GM18502 (cell line): ENCODE data around the gene PTPRC.

Experiments used
- ATAC-seq: cut with Tn5 transposase; IDR thresholded peaks from one replicate; pipeline ENCODE4 v1.9.1; 2021; ENCODE audit warnings: mild to moderate bottlenecking; ENCODE audit not compliant: unreplicated experiment, poor library complexity

PTPRC gene

DNA sequence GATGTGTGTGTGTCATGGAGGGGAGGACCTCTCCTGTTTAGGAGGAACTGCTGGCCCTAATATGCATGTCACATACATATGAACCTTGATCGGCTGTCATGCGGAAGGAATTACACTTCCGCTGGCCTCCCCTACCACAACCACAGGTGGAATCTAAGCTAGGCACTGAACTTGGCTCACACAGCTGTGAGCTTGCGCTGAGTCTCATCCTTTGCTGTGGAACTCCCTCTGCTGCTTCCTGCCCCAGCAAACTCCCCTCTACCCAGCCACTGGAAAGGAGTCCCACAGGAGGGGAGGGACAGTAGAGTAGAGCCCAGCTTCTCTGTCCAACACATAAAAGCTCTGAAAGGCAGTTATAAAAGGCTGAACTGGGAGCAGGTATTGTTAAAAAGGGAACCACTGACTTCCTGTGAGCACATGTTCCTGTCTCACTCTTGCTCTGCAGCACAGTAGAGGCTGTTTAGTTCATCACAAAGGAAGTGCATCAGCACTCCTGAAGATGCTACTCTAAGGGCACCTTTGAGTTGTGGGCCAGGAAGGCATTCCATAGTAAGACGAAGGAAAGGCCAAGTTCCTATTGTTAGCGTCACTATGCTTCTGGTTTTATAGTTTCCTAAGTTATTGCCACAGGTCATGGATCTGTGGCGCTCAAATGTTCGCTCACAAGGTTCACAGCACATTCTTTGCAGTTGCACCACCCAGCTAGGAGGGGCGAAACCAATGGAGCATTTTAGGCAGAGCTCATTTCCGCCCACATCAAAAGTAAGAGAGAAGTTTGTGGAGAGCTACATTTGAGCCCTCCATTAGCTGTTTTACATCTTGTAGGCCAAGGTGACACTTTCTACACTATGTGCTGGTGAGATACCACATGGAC lies 17.7 kb upstream of the PTPRC start:
- ATAC-seq = peak; percentile 83

GRCh38 chr1:198622001-198622400 lies 16.8 kb upstream of the PTPRC start:
- ATAC-seq = no peak

DNA sequence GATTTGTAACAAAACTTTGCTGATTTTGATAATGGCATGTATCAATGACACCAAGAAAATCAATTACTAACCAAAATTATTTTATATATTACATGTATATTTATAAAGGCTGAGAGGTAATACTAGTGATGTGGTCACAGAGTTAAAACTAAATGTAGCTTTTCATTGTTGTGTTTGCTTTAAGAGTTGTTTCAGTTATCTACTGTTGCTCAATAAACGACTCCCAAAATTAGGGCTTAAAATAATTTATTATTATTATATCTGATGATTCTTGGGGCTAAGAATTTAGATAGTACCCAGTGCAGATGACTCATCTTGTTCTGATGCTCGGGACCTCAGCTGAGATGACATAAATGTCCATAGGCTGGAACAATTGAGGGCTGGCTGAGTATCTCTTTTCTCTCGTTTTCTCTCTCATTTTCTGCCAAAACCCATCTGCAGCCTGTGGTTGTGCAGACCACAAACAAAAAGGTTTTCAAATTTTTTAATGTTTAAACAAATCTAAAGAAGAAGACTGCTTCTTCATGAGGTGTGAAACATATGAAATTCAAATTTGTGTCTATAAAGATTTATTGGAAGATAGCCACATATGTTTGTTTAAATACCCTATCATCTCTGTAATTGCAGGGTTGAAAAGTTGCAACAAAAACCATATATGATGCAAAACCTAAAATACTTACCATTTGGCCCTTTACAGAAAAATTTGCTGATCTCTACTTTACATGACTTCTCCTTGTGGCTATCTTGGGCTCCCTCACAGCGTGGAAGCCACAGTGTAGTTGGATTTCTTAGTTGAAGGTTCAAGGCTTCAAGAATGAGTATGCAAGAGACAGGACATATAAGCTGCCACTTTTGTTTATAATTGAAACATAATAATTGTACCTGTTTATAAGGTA lies 14.8 kb upstream of the PTPRC start:
- ATAC-seq = no peak

DNA sequence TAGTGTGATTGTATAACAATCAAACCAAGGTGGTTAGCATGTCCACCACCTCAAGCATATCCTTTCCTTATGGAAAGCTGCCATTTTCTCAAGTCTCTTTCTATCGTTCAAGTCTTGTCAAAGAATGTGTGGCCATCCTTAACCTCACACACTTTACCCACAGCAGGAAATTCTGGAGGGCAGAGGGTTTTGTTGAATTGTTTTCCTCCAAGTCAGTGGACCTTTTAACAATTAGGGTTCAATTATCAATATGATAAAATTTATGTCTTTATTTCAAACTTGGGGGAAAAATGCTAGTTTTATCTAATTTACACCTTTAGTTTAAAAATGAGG lies 14.2 kb upstream of the PTPRC start:
- ATAC-seq = no peak

DNA sequence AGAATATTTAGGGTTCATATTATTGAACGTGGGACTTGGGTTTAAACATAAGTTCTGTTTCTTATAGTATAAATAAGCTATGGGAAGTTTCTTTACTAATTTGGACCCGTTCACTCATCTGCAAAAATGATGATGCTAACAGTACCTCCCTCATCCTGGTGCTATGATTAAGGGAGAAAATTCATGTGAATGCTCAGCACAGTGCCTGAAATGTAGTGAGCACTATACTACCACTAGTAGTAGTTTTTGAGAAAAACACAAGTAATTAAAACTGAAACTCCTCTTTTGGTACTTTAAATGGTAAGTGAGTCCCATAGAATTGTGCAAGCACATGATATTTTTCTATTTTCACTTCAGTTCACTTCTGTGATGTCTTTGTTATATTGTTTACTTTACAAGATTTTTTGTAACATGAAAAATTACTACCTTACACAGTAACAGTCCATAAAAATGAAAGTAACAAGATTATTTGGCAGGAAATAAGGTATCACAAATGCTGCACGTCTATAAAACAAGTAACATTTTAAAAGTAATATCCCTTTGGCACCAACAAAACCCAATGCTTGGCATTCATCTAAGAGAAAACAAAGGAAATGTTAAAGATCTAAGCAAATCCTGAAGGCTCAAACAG lies 11.3 kb upstream of the PTPRC start:
- ATAC-seq = no peak

DNA sequence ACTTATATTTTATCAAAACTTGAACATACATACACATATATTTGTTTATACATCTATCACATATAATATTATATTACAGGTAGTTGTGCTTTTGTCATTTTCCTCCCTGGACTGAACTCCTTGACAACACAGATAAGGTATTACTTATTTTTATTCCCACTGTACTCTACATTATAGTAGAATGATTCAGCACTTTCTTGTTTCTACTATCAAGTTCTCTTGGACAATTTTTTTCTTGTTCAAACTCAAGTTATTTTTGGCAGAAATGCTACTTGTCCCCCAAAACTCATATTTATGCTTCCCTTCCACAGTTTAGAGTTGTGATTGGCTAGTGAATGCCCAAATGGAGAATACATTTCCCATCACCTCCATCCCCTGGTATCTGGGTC lies 10.8 kb upstream of the PTPRC start:
- ATAC-seq = no peak

- no peak for ATAC-seq
Measured at GRCh38 chr1:198629610-198630009, 9.2 kb upstream of the PTPRC start.

- no peak for ATAC-seq
Measured at GRCh38 chr1:198630863-198631262, 8.0 kb upstream of the PTPRC start.

- no peak for ATAC-seq
Measured at GRCh38 chr1:198631292-198631691, 7.5 kb upstream of the PTPRC start.

- no peak for ATAC-seq
Measured at GRCh38 chr1:198632007-198632406, 6.8 kb upstream of the PTPRC start.

GRCh38 chr1:198633675-198634121 lies 5.1 kb upstream of the PTPRC start:
- peak; percentile 32 for ATAC-seq

DNA sequence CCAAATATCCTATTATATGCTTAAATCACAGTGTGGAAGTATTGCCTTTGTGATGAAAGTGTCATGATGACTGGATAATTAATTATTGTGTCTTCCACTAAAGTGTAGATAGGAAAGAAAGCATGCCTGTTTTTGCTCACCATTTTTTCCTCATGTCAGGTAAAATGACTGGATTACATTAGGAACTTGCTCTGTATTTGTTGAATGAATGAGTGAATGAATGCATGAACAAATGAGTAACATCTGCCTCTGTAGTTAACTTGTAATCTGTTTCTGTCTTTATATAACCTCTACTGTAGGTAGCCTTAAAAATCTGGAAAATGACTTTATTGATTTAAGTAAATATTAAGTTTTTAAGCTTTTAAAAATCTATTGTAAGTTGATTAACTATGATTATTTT lies 2.9 kb upstream of the PTPRC start:
- ATAC-seq = no peak

DNA sequence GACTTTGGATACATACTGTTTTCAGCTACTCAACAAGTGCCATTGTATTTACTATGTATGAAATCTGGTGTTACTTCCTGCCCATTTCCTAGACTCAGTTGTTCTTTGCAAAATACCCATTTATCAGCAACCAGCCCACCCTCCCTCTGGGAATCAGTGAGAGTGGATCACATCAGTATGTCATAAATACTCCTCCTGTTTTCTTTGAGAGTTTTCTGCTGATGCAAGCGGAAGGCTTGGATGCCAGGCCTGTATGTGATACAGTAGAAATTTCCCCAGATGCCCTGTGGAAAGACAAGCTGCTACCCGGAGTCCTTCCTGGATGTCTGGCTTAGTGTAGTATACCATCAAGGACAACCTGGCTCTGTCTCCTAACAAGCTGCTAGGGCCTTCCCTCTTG lies 2.4 kb upstream of the PTPRC start:
- no peak for ATAC-seq

- no peak for ATAC-seq
Measured at GRCh38 chr1:198637157-198637556, 1.7 kb upstream of the PTPRC start.

- ATAC-seq = no peak
Measured at GRCh38 chr1:198637916-198638437, 863 bp upstream of the PTPRC start.

GRCh38 chr1:198638441-198638840 lies 399 bp upstream of the PTPRC start:
- peak; percentile 18 for ATAC-seq

DNA sequence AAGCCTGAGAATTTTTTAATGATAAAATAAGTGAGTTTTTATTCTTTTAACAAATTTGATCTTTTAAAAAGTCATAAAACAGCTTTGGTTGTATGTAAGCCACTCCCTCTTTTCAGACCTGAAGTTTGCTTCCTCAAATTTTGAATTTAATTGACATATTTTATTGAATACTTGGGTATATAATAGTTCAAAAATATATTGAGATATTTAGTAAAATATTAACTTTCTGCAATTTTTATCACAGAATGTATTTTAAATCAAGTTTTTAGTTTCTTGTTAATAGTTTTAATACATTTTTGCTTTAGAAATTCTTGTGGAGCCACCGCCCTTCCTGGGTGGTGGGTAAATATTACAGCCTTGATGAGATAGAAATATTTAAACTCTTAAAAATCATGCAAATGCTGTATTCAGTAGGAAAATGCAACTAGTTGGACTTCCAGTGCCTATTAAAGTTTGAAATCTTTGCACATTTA lies 867 bp downstream of the PTPRC start:
- no peak for ATAC-seq

DNA sequence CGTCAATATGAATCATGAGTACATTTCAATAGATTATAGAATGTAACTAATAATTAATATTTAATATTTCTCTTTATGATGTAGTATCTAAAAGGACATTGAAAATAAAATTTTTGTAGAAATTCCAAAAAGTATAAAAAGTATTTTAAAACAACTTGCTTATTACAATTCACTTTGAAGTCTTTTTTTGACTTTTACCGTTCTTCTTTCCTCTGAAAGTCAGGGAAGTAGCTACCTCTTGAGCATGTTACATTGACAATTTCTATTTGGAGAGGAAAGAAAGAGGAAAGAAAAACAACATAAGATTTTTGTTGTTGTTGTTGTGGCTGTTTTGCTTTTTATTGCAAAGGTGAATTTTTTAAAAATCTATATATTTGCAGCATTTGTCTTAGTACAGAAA lies 1.3 kb downstream of the PTPRC start:
- ATAC-seq = no peak

GRCh38 chr1:198641501-198641900 lies 2.7 kb downstream of the PTPRC start:
- peak; percentile 55 for ATAC-seq

- ATAC-seq = no peak
Measured at GRCh38 chr1:198641966-198642668, 3.3 kb downstream of the PTPRC start.
